Inferior parietal cortex (tissue), 1 donor: ENCODE measurements around the gene IPPK.

Experiments
- DNase-seq: peaks from one replicate; pipeline ENCODE4 v3.0.0-alpha.2; 2016; ENCODE audit errors: extremely low spot score

IPPK gene

DNA sequence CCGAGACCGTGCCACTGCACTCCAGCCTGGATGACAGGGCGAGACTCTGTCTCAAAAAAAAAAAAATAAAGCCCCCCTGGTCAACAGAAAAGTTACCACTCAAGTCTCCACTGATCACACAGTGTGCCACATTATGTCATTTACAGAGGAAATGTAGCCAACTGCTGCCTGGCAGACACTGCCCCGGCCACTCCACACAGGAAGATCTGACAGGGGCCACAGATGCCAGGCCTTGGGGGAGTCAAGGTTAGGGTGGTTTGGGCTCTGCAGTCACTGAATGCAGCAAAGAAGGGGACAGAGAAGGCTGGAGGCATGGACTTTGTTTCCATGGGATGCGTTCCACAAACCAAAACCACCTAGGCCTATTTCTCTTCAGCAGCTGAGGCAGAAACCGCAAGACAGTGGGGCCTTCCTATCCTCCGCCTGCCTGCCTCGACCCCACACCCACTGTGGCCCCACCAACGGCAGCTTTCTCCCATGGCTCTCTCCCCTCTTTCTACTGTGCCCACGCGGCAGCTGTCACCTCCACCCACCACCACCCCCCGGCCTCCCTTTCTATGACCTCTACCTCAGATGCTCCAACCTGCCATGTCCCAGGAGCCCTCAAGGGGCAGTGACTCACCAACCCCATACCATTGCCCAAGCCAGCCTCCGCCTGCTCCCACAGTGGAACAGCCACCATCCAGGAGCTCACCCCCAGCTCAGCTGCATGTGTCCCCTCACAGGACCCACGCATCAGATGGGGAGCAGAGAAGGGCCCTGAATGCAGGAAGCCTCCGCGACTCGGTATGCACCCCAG is 12.4 kb downstream of the IPPK start:
- DNase-seq: no peak

DNA sequence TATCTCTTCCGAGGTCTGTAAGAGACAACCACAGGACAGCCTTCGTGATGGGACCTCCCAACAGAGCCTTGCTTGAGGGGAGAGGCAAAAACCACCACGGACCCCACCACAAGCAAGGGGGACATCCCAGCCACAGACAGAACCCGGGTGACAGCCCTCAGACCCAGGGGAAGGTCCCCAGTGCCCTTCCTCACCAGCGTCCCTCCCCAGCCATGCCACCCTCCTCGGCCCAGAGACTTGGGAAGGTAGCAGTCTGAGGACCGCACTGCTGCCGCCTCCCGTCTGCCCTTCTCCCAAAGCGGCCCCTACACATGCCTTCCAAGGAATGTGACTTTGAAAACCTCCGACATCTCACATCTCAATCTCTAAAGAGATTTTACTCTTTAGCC is 13.4 kb downstream of the IPPK start:
- no peak for DNase-seq

DNA sequence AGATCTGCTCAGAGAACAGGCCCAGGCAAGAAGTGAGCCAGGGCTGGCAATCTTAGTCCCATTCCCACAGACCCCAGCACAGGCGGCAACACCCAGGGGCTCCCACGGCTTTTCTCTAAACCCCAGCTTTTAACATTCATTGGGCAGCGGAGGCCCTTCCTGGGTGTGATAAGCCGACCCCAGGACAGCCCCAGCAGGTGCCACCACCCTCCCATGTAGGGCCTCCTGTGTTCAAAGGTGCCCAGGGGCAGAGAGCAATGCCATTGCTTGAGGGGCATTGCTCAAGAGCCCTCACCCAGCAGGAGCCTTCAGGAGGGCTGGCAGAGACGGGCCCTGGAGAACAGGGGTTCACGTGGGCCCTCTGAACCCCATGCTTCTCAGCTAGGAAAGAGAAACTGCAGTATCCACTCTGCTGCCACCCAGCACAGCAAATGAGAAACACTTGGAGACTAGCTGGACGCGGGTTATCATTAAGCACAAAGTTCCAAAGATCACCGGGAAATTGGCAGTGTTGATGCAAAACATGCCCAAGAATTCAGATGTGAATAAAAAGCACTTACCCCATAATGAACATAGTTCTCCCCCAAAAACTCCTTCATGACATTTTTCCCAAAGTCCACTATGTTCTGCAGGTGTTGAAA is 13.9 kb downstream of the IPPK start:
- DNase-seq: no peak

DNA sequence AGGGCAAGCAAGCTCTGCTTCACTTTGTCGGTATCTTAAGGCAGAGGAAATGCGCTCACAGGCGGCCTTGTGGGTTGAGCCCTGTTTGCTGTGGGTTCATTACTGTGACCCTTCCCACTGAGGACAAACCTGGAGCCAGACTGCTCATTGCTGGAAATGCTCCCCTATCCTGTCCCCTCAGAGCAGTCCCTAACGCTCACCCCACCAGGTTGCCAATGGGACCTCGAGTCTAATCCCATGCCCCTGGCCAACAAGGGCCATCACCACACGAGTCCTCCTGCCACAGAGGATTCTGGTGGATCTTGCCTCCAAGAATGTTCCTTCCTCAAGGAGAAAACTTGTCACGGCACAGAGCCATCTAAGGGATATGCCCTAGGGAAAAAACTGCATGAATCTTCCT is 14.6 kb downstream of the IPPK start:
- no peak for DNase-seq

DNA sequence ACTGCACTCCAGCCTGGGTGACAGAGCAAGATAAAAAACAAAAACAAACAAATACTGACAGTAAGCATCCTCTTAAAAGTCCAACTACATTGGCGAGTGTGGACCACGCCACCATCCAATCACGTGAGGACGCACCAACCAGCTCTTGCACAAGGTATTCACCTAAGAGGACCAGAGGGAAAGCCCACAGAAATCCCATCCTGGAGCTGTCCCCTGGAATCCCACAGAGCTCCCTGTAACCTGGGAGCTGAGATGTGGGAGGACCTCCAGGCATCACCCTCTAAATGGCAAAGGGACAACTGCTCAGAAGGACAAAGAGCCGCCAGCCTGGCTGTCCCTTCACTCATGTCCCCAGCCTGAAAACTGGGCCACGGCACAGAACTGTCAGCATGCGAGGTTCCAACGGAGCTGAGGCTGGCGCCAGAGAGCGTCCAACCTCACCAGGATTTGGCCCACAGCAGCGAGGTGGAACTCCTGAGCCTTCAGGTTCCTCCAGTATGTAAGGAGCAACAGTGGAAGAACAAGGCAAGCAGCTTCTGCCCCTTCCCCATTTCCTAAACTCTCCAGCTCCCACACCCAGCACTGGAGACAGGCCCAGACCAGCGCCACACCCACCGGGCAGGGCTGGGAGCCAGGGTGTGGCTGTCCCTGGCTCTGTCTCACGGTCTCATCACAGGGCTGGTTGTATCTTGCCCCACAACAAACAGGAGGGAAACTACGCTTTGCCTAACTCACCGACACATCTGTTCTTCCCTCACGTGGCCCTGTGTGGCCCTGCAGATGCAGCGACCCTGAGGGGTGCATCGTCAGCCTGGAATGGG is 15.2 kb downstream of the IPPK start:
- no peak for DNase-seq

DNA sequence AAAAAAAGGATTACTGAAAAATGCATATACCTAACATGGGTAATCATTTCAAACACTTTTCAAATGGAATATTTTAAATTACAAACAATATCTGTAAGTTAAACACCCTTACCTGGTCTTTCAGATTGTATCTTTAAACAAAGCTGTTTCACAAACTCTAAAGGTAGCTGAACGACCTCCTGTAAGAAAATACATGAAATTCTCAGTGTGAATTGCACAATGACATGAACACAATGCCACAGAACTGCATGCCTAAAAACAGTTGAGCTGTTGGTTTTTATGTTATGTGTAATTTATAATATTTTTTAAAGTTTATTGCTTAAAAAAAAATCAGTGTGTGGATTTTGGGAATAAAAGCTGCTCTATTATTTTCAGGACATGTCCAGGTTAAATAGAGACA is 17.5 kb downstream of the IPPK start:
- DNase-seq: no peak

DNA sequence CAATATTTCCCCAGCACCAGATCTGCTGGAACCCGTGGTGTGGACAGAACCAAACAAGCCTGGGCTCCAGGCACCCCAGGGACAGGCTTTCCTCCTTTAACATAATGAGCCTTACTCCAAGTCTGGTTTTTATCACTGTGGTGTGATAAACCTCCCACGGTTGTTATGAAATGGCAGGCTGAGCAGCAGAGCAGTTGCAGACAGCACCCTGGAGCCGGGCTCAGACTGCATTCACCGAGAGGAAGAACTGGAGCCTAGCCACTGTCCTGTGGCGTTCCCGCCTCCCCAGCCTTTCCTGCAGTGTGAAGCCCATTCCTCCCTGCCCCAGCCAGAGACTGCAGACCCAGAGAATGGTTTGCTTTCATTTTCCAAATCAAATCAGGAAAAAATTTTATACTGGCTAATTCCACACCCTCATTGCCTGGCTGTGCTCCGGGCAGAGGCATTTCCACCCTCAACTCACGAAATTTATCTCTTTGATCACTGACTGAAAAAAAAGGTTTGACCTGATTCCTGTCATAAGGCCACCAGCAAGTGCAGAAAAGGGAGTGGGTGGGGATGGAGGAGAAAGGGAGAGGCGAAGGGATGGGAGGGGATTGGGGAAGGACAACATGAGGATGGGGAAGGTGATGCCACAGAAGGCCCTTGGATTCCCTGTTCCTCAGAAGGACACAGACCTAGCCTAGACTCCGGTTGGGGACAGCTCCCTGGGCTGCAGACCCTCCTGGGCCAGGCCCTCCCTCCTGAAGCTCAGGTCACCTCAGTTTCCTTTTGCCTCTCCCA is 18.9 kb downstream of the IPPK start:
- DNase-seq: no peak

DNA sequence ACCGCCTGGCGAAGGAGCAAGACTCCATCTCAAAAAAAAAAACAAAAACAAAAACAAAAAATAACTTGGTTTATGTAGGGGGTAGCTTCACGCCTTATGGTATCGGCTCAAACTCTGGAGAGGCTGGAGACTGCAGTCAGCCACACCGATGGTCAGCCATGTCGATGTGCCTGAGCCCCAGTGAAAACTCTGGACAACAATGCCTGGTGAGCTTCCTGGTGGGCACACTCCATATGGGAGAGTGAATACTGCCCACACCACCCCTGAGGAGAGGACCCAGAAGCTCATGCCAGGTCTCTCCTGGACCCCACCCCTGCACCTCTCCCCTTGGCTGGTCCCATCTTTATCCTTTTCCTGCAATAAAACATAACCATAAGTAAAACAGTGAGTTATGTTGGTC is 19.6 kb downstream of the IPPK start:
- DNase-seq: no peak

DNA sequence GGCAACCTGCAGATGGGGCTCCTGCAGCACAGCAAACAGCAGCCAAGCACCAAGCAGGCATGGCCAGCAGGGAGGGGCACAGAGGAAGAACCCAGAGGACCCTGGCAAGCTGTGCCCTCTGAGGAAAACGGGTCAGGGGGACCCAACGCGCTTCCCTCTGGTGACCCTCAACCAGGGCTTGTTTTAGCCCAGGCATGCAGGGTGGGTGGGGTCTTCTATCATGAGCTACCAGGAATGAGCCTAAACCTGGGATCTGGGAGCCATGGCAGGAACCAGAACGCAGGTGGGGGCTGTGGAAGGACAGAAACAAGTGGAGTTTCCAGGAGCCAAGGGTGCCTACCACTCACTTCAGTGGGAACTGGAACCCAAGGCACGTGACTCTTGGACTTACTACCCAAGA is 20.9 kb downstream of the IPPK start:
- no peak for DNase-seq

DNA sequence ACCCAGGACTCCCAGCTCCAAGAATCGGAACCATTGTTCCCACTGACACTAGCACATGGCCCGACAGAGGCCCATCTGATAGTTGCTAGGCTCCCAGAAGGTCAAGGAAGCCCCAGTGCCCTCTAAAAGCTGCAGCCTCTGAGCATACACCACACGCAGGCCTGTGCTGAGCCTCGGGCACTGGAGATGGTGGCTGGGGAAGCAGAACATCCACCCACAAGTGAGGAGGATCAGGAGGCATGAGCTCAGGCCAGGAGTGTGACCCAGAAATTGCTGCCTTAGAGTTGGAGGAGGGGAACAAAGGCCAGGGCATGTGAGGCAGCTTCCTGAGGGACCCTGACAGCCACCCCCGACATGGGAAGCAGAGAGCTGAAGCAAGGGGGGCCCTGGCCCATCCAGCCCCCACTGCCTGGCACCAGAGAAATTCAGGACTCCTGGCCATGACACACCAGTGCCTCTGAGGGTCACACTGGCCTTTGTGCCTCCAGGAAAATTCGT is 21.4 kb downstream of the IPPK start:
- no peak for DNase-seq

DNA sequence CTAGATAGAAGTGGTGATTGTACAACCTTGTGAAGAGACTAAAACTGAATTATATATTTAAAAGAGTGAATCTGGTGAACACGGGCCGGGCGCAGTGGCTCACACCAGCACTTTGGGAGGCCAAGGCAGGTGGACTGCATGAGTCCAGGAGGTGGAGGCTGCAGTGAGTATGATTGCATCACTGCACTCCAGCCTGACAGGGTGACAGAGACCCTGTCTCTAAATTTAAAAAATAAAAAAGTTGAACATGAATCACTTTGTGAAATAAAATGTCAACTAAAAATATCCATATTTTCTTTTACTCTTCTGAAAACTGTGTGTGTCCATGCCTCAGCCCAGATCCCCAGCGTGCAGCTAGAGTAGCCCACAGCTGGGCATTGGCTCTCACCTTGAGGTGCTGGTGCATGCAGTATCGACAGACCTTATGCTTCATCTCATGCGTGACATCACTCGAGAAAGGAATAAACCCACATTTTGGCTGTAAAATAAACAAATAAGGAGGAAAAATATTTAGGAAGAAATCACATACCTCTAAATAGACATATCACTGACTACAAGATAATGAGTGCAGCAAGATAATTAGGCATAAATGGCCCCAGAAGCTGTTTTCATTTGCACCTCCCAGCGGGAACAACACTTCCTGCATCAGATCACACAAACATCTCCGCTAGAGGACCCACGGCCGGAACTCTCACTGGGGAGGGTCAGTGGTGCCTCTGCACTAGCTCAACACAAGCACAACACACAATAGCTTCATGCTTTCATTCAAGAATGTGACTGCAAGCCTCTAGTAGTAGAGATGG is 22.1 kb downstream of the IPPK start:
- no peak for DNase-seq

DNA sequence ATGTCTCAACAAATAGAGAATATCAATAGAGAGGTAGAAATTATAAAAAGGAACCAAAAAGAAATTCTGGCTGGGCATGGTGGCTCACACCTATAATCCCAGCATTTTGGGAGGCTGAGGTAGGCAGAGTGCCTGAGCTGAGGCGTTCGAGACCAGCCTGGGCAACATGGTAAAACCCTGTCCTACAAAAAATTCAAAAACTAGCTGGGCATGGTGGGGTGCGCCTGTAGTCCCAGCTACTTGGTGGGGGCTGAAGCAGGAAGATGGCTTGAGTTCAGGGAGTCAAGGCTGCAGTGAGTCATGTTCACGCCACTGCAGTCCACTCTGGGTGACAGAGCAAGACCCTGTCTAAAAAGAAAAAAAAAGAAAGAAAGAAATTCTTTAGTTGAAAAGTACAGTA is 24.9 kb downstream of the IPPK start:
- no peak for DNase-seq

DNA sequence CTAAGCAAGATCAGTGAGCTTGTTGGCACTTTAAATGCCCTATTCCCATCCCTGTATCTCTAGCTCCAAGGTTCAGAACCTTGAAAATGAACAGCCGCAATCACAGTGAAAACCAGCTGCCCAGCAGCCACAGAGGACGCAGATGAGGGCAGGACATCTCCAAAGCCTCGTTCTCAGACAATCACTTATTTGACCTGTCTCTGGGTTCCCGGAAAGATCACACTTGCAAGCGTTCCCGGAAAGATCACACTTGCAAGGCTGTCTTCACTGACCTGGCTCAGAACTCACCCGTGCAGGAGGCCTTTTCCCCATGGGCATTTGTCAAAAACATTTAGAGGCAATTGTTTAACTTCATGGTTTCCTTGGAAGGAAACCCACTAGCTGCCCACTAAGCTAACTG is 25.7 kb downstream of the IPPK start:
- no peak for DNase-seq

DNA sequence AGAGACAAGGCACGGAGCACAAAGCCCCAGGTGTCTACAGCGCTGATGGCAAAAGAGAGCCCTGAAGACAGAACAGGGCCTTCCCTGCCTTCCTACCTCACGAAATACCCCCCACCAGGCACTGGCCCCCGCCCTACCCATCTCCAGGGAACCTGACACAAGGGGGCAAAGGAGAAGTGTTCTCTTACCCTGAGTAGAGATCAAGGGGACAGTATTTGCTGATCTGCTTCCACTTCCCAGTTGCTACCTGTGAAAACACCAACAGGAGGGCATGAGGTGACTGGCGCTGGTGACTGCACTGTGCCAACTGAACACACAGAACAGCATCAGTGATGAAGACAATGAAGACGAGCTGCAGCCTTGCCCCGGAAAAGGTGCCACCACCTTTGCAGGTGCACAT is 27.4 kb downstream of the IPPK start:
- DNase-seq: no peak

DNA sequence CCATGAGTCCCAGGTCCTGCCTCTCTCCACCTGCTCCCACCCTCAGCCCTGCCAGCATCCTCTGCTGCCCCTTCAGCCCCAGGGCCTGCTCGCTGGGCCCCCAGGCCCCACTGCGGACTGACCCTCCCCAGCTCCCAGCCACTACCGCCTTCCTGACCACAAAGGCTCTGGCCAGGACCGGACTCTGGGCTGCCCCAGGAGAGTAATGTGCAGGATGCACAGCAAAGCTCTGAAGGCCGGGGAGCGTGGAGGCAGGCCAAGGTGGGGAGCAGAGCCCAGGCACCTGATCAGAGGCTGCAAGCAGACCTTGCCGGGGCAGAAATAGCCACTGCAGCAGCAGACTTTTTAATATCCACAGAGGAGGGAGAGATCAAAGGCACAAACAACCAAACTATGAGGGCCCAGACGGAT is 27.9 kb downstream of the IPPK start:
- DNase-seq: no peak

DNA sequence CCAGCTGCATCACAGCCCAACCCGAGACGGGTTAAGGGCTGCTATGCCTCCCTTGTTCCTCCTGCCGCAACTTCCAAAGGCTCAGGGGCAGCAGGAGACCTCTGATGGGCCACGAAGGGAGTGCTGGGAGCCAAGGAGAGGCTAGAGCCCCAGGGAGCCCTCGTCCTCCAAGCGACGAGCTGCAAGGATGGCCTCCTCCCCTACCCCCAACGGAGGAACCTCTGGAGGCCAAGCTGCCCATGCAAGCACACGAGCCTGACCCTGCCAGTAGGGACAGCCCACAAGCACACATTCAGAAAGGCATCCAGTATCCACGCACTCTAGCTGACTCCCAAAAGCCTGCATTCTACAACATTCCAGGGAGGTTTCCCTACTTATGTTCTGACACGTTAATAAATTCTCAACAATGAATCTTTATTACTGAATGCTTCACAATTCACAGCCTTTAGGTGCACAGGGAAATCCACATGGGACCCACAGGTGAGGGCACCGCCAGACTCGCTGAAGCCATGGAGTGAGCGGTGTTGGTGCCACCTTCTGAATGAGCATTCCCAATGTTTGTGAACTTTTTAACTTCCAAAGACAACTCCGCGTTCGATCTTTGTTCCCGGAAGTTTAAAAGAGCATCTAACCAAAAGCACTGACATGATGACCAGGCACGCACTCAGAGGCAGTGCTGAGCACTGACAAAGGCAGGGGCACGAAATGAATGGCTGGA is 28.7 kb downstream of the IPPK start:
- no peak for DNase-seq

DNA sequence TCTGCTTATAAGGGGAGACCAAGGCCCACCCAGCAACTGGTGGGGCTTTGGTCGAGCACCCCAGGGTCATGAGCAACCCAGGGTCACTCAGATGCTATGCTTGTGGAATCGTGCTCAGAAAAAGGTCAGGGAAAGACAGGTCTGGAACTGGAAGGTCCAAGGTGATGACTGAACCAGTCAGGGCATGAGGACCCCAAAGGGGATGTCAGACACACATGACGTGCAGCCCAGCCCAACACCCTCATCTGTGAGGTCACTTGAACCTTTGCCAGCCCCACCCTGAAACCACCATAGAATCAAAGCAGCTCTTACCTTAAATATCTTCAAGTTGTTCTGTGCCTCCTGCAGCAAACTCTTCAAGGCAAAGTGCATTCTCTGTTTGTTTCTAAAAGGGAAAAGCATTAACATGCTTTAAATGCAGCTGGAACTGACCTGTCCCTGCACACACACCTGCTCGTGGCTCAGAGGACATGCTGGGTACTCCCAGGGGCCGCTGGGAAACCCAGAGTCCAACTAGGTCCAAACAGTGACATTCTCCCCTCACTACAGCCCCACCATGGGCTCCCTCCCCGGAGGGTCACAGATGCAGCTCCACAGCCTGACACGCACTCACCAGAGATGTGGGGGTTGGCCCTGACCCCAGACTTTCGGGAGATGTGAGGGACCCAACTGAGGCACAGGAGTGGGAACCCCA is 29.4 kb downstream of the IPPK start:
- DNase-seq: no peak

DNA sequence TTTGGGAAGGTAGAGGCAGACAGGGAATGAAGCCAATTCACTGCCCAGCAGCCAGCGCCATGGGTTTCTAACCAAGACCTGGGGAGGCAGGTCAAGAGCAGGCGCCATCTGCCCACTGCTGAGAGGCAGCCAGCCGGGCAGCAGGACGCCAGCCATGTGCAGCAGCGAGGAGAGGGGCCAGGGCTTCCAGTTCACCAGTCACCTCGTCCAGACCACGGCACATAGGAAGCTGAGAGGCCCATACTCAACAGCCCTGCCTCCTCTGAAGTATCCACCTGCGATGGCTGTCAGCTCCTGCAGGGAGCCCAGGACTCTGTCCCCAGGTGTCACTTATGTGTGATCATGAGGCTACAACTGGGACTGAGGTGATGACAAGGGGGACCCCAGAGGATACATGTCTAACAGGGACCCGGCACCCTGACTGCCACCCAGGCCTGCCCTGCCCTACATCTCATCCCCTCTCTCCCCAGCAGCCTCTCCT is 30.1 kb downstream of the IPPK start:
- no peak for DNase-seq

DNA sequence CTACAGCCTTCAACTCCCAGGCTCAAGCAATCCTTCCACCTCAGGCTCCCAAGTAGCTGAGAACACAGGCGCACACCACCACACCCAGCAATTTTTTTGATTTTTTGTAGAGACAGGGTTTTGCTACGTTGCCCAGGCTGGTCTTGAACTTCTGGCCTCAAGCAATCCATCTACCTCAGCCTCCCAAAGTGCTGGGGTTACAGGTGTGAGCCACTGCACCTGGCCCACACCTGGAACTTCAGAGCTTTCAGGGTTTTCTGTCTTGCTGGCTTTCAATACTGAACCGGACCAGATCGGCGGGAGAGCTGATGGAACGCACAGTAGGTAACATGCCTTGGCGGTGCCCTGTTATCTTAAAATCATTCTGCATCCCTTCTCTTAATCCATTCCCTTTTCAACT is 30.8 kb downstream of the IPPK start:
- DNase-seq: no peak
